ENCODE measurements around the gene IQCH.

- no peak for TF ChIP-seq EZH2 (IDR thresholded peaks at IDR 0.05; ENCODE audit: borderline replicate concordance, low read length)
- TF ChIP-seq, protein P1, sequence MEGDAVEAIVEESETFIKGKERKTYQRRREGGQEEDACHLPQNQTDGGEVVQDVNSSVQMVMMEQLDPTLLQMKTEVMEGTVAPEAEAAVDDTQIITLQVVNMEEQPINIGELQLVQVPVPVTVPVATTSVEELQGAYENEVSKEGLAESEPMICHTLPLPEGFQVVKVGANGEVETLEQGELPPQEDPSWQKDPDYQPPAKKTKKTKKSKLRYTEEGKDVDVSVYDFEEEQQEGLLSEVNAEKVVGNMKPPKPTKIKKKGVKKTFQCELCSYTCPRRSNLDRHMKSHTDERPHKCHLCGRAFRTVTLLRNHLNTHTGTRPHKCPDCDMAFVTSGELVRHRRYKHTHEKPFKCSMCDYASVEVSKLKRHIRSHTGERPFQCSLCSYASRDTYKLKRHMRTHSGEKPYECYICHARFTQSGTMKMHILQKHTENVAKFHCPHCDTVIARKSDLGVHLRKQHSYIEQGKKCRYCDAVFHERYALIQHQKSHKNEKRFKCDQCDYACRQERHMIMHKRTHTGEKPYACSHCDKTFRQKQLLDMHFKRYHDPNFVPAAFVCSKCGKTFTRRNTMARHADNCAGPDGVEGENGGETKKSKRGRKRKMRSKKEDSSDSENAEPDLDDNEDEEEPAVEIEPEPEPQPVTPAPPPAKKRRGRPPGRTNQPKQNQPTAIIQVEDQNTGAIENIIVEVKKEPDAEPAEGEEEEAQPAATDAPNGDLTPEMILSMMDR (conservative IDR thresholded peaks at IDR 0.05 in 1 of 2, IDR thresholded peaks at IDR 0.05 in 1 of 2; ENCODE audit: extremely low read depth in 1 of 2, insufficient read depth in 1 of 2, low read depth in 1 of 2, low read length in 2 of 2) = no peak
Observed at GRCh38 chr15:67533873-67534272, 279.3 kb downstream of the IQCH start.

All from mammary epithelial cell (primary cell).